Transverse colon (tissue), 4 donors: ENCODE measurements around the gene CADM1. TPM values are rescaled to one million over a fixed set of nuclear protein-coding genes. Genes with fewer than 3 reads are reported as not detected.

Source experiments
- DNase-seq: peaks from one replicate; pipeline ENCODE4 v3.0.0-alpha.2; 2019
- H3K27ac ChIP-seq, 4 donors: fragments of 200-600 bp; sonication (generic); 2 replicates each; pipeline ENCODE4 v1.5.1; 2016 to 2018; ENCODE audit warnings: inconsistent platforms in 4 of 4
- H3K27me3 ChIP-seq: fragments of 200-600 bp; sonication (generic); 2 replicates; pipeline ENCODE4 v1.5.1; 2017; ENCODE audit warnings: inconsistent platforms
- H3K36me3 ChIP-seq, 4 donors: fragments of 200-600 bp; sonication (generic); 2 replicates each; pipeline ENCODE4 v1.5.1; 2017 to 2019; ENCODE audit warnings: inconsistent platforms in 4 of 4
- H3K4me1 ChIP-seq, 4 donors: fragments of 200-600 bp; sonication (generic); 2 replicates each; pipeline ENCODE4 v1.5.1; 2017 to 2020; ENCODE audit warnings: inconsistent platforms in 4 of 4
- H3K4me3 ChIP-seq, 4 donors: fragments of 200-600 bp; sonication (generic); 1 replicate in 1 of 4; 2 replicates in 3 of 4; pipeline versions ENCODE4 v1.5.1 to v1.6.1; 2017 to 2019; ENCODE audit warnings: inconsistent platforms in 4 of 4
- H3K9me3 ChIP-seq, 2 donors: fragments of 200-600 bp; sonication (generic); 2 replicates each; pipeline ENCODE4 v1.5.1; 2017 to 2019; ENCODE audit warnings: inconsistent platforms in 2 of 2
- CTCF ChIP-seq, 5 experiments: fragments of 200-600 bp in 3 of 5; fragments of 450-650 bp in 2 of 5; sonication (generic) in 3 of 5; IDR thresholded peaks; 1 replicate in 2 of 5; 2 replicates in 3 of 5; pipeline ENCODE4 v1.5.1; 2016 to 2017; ENCODE audit warnings: antibody characterized with exemption in 5 of 5, inconsistent platforms in 3 of 5, mild to moderate bottlenecking in 2 of 5, moderate library complexity in 1 of 5
- EP300 ChIP-seq: sonication (generic); formaldehyde crosslinking; IDR thresholded peaks from one replicate; pipeline ENCODE4 v1.6.1; 2017; ENCODE audit warnings: antibody characterized with exemption, low read depth
- POLR2A ChIP-seq: fragments of 450-650 bp; IDR thresholded peaks from one replicate; pipeline ENCODE4 v1.6.1; 2016; ENCODE audit warnings: antibody characterized with exemption, mild to moderate bottlenecking, moderate library complexity
- POLR2AphosphoS5 ChIP-seq, 3 donors: sonication (generic); formaldehyde crosslinking; IDR thresholded peaks; one replicate each; pipeline ENCODE4 v1.6.1; 2016; ENCODE audit warnings: antibody characterized with exemption in 3 of 3
- WGBS, 2 donors: methylation state at CpG; one replicate each; pipeline ENCODE4 v1.1.5; 2018; ENCODE audit warnings: low coverage in 1 of 2; 5-methylcytosine and 5-hydroxymethylcytosine counted together
- in situ Hi-C, 4 donors: fragments of 200-750 bp; cut with MboI; loops; one replicate each; pipeline versions ENCODE4 v1.15.0 to v1.15.1; 2017; ENCODE audit warnings: low sequenced_read_pairs in 3 of 4, low pct_ligation_motif_present in 1 of 4, low pct_unique_long_range_greater_than_20kb in 1 of 4
- intact Hi-C: fragments of 100-400 bp; cut with DNase I; formaldehyde crosslinking; loops from one replicate; pipeline ENCODE4 v1.15.1; 2023; ENCODE audit warnings: low total_unique reads
- total RNA-seq, 4 donors: library from RNA; depleted of rRNA; stranded (reverse); fragments of >200 nt; gene quantifications; one replicate each; pipeline ENCODE4 v1.1.0, GENCODE V29; 2016

Gene CADM1
- total RNA-seq, 4 donors from 2014 or later: 2.8 to 6.4 (median 3.7) TPM

DNA sequence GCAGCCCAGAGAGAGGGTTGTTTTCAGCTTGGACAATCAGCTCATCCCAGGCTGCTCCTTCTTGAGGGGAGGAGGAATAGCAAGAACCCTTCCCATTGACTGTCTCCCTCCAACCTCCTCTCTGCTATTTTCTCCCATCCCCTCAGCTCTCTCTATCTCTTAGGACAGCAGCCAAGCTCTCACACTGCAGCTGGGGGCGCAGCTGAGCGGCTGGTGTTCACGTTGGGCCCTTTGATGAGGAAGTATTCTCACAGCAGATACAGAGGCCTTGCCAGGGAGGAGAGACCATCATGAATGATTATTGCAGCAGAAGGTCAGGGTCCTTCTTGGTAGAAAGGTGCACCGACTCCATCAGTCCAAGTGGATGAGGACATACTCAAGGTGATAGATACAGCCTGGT, 26.5 kb upstream of the CADM1 start:
- no peak for DNase-seq
- in situ Hi-C loops (no loop called here), intact Hi-C loops (no loop called here)
- TF ChIP-seq POLR2AphosphoS5 (IDR thresholded peaks at IDR 0.05) (no peak), POLR2A (no peak), CTCF (IDR thresholded peaks at IDR 0.05) (no peak), EP300 (no peak)
- Histone ChIP-seq H3K36me3 (no peaks in the 10 kb centered on the region), H3K4me3 (no peak overlapping the region), H3K27ac (no peak overlapping the region), H3K27me3 (no peaks in the 10 kb centered on the region), H3K9me3 (no peaks in the 10 kb centered on the region), H3K4me1 (peaks cover 0 to 6% (median 0%) of the 10 kb centered on the region in 4 donors)
- 45% methylated on average over 4 of the region's 4 CpGs; no CpG with 5 or more reads in 1 of the 2 donors for WGBS, 2 donors

GRCh38 chr11:115528225-115528624, 24.0 kb upstream of the CADM1 start:
- no peak for TF ChIP-seq EP300
- TF ChIP-seq CTCF (IDR thresholded peaks at IDR 0.05): no peak
- no peak for TF ChIP-seq POLR2AphosphoS5 (IDR thresholded peaks at IDR 0.05)
- no peak for TF ChIP-seq POLR2A
- Histone ChIP-seq H3K27ac (no peak overlapping the region), H3K4me1 (peaks cover 0 to 6% (median 0%) of the 10 kb centered on the region in 4 donors), H3K36me3 (no peaks in the 10 kb centered on the region), H3K4me3 (no peak overlapping the region), H3K27me3 (no peaks in the 10 kb centered on the region), H3K9me3 (no peaks in the 10 kb centered on the region)
- in situ Hi-C loops: no loop called here
- no peak for DNase-seq
- intact Hi-C loops: no loop called here
- 59% methylated on average over 6 of the region's 6 CpGs; no CpG with 5 or more reads in 1 of the 2 donors for WGBS, 2 donors

GRCh38 chr11:115527534-115528125, 23.4 kb upstream of the CADM1 start:
- no peak for DNase-seq
- in situ Hi-C loops: no loop called here
- intact Hi-C loops: no loop called here
- Histone ChIP-seq H3K27me3 (no peaks in the 10 kb centered on the region), H3K4me3 (no peak overlapping the region), H3K27ac (no peak overlapping the region), H3K4me1 (peaks cover 0 to 6% (median 0%) of the 10 kb centered on the region in 4 donors), H3K9me3 (no peaks in the 10 kb centered on the region), H3K36me3 (no peaks in the 10 kb centered on the region)
- TF ChIP-seq POLR2AphosphoS5 (IDR thresholded peaks at IDR 0.05): no peak
- no peak for TF ChIP-seq EP300
- no peak for TF ChIP-seq POLR2A
- TF ChIP-seq CTCF (IDR thresholded peaks at IDR 0.05): no peak
- 50 to 74% methylated on average over 2 of the region's 2 CpGs for WGBS, 2 donors

DNA sequence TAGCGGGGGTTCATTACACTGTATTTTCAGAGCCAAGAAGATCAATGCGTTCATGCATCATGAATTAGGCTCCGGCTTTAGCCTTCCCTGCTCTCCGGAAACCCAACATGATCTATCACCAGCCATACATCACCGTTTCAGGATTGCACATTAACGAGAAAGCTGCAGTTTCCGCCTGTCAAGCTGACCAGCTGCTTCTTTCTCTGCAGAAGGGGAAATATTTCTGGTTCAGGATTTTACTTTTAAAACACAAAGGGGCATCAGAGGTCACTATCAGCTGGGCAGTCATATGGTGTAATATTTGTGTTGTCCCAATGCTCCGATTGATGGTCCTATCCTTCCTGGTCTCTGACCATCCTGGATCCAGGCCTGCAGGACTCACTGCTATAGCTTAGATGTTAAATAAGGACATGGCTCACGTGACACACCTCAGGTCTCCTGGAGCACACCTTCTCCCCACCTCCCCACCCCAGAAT, 21.4 kb upstream of the CADM1 start:
- no peak overlapping the region for H3K4me3 ChIP-seq
- intact Hi-C loops (no loop called here), in situ Hi-C loops (no loop called here)
- no peak for DNase-seq
- no peaks in the 10 kb centered on the region for H3K9me3 ChIP-seq
- H3K4me1 ChIP-seq: peaks cover 0 to 6% (median 0%) of the 10 kb centered on the region in 4 donors
- no peaks in the 10 kb centered on the region for H3K36me3 ChIP-seq
- TF ChIP-seq POLR2AphosphoS5 (IDR thresholded peaks at IDR 0.05): no peak
- WGBS, 2 donors: 87 to 89% methylated on average over 7 to 9 of the region's 9 CpGs
- no peak overlapping the region for H3K27ac ChIP-seq
- peaks cover 7% of the 10 kb centered on the region for H3K27me3 ChIP-seq

DNA sequence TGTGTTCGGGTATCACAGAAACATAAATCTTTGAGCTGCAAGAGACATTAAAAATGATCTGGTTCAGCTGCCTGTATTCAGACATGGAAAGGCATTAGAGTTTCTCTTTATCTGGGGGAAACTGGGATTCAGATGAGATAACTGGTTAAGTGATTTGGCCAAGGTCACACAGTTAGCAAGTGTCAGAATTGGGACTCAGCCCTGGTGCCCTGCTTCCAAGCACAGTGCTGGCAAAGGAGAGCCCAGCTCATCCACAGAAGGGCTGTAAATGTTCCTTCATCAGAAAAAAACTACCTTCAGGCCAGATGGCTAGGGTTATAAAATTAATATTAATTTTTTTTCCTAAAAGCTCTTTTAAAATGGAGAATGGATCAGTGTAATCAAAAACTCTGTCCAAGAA, 20.4 kb upstream of the CADM1 start:
- H3K9me3 ChIP-seq: no peaks in the 10 kb centered on the region
- 20 to 83% methylated on average over 1 of the region's 1 CpG for WGBS, 2 donors
- in situ Hi-C loops (no loop called here), intact Hi-C loops (no loop called here)
- H3K36me3 ChIP-seq: no peaks in the 10 kb centered on the region
- no peak for DNase-seq
- peaks cover 13% of the 10 kb centered on the region for H3K27me3 ChIP-seq
- no peak overlapping the region for H3K4me3 ChIP-seq
- TF ChIP-seq POLR2A (no peak), POLR2AphosphoS5 (IDR thresholded peaks at IDR 0.05) (no peak), EP300 (no peak), CTCF (IDR thresholded peaks at IDR 0.05) (no peak)
- H3K27ac ChIP-seq: no peak overlapping the region
- peaks cover 0 to 6% (median 0%) of the 10 kb centered on the region in 4 donors for H3K4me1 ChIP-seq
